Measurements from ENCODE around the gene AOPEP. TPM values are rescaled to one million over a fixed set of nuclear protein-coding genes. Genes with fewer than 3 reads are reported as not detected.
A peak's percentile ranks its signal among the peaks of the same experiment; 100 is the strongest.

AOPEP gene
- total and polyA plus RNA-seq, 2 of the 13 experiments (the other 11 are each of a cell fraction or from before 2014, with no cell fraction given) = 22.2 to 41.6 TPM

GRCh38 chr9:94726495-94727191 lies at the start of gene AOPEP (continued):
- TF ChIP-seq ZNF609 (CRISPR knock-in tag; IDR thresholded peaks at IDR 0.05; ENCODE audit: borderline replicate concordance) (no peak), ZNF333 (CRISPR knock-in tag; IDR thresholded peaks at IDR 0.05; ENCODE audit: borderline replicate concordance) (peak; percentile 79; the same call in 1 of the 2 replicates), HBP1 (CRISPR knock-in tag; IDR thresholded peaks at IDR 0.05; ENCODE audit: low read depth) (peak; percentile 74; the same call in 1 of the 2 replicates), HIVEP1 (CRISPR knock-in tag; IDR thresholded peaks at IDR 0.05) (peak; percentile 97), SRSF4 (IDR thresholded peaks at IDR 0.05; ENCODE audit: low read depth, low read length, poor library complexity, severe bottlenecking) (no peak), ZNF264 (CRISPR knock-in tag; IDR thresholded peaks at IDR 0.05) (peak; percentile 85), SP2 (CRISPR knock-in tag; IDR thresholded peaks at IDR 0.05) (peak; percentile 67), SNAPC5 (CRISPR knock-in tag; IDR thresholded peaks at IDR 0.05; ENCODE audit: borderline replicate concordance) (no peak), SPEN (CRISPR knock-in tag; IDR thresholded peaks at IDR 0.05; ENCODE audit: low read depth) (peak; percentile 89), ZNF839 (CRISPR knock-in tag; IDR thresholded peaks at IDR 0.05; ENCODE audit: borderline replicate concordance) (no peak), MYC (CRISPR knock-in tag; IDR thresholded peaks at IDR 0.05; ENCODE audit: borderline replicate concordance) (peak; percentile 90), NR2C2 (CRISPR knock-in tag; IDR thresholded peaks at IDR 0.05; ENCODE audit: borderline replicate concordance) (peak; percentile 92), ZSCAN12 (CRISPR knock-in tag; IDR thresholded peaks at IDR 0.05) (0 out of 2 replicates have a peak, but pooled peaks have one; percentile 39), ZMYM4 (CRISPR knock-in tag; IDR thresholded peaks at IDR 0.05) (peak; percentile 98), YY1 (IDR thresholded peaks at IDR 0.05; ENCODE audit: insufficient read depth, insufficient replicate concordance, low read depth, low read length) (peak; percentile 39), ZHX1 (CRISPR knock-in tag; IDR thresholded peaks at IDR 0.05; ENCODE audit: low read depth) (peak; percentile 79; the same call in 1 of the 2 replicates), CEBPG (CRISPR knock-in tag; IDR thresholded peaks at IDR 0.05) (0 out of 2 replicates have a peak, but pooled peaks have one; percentile 22)
- TF ChIP-seq, protein P1, sequence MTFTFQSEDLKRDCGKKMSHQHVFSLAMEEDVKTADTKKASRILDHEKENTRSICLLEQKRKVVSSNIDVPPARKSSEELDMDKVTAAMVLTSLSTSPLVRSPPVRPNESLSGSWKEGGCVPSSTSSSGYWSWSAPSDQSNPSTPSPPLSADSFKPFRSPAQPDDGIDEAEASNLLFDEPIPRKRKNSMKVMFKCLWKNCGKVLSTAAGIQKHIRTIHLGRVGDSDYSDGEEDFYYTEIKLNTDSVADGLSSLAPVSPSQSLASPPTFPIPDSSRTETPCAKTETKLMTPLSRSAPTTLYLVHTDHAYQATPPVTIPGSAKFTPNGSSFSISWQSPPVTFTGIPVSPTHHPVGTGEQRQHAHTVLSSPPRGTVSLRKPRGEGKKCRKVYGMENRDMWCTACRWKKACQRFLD (CRISPR knock-in tag; IDR thresholded peaks at IDR 0.05; ENCODE audit: borderline replicate concordance) = no peak
